Astrocyte of the spinal cord (primary cell): ENCODE data around the gene SMYD5.
"Not testable (repeated sequence)": the region's sequence is repeated elsewhere in the genome, so short reads cannot be mapped to it uniquely, and the experiment has no call there.

Source experiments
- DNase-seq: peaks from one replicate; pipeline ENCODE4 v3.0.0; 2011; ENCODE audit warnings: low read depth, low spot score
- H3K4me3 ChIP-seq: 2 replicates; pipeline ENCODE4 v1.5.1; 2011; ENCODE audit warnings: low read depth, mild to moderate bottlenecking, low read length, moderate library complexity
- CTCF ChIP-seq: IDR thresholded peaks from 2 replicates; pipeline ENCODE4 v1.5.1; 2012; ENCODE audit warnings: low read depth, mild to moderate bottlenecking, low read length, inconsistent platforms
- in situ Hi-C: cut with HindIII; loops from 2 replicates; pipeline ENCODE4 v1.10.0; 2017; ENCODE audit warnings: low sequenced_read_pairs

Gene SMYD5

DNA sequence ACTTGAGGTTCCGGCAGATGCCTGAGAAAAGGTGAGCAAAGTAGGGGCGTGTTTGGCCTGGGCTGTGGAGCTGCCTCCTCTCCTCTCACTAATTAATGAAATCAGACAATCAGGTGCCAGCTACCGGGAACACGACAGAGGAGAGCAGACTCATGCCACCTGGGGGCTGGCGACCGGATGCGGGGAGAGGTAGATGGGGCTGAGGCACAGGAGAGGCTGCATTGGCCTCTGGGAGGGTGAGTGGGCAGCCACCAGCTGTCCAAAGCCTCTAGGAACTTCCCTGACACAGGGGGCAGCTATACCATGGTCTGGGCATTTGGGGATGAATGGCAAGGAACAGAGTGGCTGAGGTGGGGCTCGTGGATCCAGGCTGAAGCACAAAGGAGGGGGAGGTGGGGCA is 45.2 kb downstream of the SMYD5 start:
- no peak for DNase-seq
- H3K4me3 ChIP-seq = no peak overlapping the region
- in situ Hi-C loops = no loop called here
- TF ChIP-seq CTCF = no peak

DNA sequence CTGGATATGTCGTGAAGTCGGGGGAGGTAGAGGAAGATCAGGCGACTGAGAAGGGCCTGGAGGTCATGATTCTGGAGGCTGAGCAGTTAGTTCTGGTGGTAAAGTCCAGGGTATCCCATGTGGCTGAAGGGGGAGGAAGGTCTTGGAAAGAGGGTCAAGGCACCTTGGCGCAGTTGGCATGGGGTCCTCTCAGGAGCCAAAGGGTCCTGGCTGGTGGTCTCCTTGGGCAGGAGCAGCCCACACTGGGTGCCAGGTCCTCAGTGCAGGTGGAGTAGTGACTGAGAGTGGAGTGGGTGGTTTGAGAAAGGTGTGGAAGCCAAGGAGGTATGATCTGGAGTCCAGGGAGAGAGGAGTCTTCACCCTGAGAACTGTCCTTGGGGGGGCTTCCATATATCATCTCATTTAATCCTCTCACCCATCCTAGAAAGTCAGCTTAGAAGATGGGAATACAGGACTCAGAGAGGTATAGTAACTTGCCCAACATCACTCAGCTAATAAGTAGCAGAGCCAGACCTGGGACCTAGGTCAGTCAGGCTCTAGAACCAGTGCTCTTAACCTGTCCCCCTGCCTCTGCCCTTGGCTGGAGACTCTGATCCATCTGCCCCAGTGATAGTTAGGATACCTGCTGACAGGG is 45.8 kb downstream of the SMYD5 start:
- no peak for DNase-seq
- no peak overlapping the region for H3K4me3 ChIP-seq
- in situ Hi-C loops = no loop called here
- TF ChIP-seq CTCF = no peak

DNA sequence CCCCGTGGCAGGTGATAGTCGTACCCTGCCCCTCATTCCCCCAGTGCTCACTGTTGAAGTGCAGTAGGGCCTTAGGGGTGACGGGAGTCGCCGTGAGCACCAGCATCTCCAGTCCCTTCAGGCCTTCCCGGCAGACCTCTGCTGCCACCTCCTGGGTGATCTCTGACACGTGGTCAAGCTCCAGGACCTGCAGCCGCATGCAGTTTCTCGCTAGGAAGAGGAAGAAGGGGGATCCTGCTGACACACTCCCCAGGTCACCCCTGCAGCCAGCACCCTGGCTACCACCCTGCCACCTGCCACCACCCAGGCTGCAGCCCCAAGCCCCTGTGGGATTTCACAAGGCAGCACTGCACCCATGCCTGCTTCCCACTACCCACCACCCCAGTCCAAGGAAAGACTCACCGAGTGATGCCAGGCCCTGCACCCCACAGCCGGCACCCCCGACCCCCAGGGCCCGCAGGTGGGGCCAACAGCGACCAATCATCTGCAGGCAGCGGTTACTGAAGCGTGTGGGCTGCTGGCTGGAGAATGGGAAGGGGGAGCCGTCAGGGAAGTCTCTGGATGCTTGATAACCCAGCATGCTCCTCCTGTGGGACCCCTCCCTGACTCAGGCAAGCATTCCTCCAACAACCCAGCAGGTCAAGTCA is 46.4 kb downstream of the SMYD5 start:
- no peak overlapping the region for H3K4me3 ChIP-seq
- peak; percentile 54 for TF ChIP-seq CTCF
- DNase-seq = peak; percentile 33
- in situ Hi-C loops = no loop called here

DNA sequence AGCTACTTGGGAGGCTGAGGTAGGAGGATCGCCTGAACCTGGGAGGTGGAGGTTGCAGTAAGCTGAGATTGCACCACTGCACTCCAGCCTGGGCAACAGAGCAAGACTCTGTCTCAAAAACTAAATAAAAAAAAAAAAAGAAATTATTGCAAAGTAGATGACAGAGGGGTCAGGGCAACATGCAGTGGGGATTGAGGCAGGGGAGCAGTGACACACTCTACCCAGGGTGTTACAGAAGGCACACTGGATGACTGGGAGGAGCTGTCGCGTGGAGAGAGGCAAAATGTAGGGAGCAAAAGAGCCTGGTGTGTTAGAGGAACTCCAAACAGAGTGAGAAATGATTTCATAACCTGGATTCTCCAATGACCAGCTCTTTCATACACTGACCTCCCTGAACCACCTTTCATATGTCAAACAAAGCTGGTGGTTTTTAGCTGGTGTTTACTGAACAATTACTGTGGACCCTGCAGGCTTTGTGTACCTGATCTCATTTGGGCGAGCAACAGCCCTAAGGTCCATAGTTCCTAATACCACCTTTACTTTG is 48.1 kb downstream of the SMYD5 start:
- H3K4me3 ChIP-seq = no peak overlapping the region
- in situ Hi-C loops = no loop called here
- TF ChIP-seq CTCF = no peak
- no peak for DNase-seq

GRCh38 chr2:73262691-73263429 is 48.8 kb downstream of the SMYD5 start:
- DNase-seq, in situ Hi-C loops, H3K4me3 ChIP-seq: not testable (repeated sequence)

DNA sequence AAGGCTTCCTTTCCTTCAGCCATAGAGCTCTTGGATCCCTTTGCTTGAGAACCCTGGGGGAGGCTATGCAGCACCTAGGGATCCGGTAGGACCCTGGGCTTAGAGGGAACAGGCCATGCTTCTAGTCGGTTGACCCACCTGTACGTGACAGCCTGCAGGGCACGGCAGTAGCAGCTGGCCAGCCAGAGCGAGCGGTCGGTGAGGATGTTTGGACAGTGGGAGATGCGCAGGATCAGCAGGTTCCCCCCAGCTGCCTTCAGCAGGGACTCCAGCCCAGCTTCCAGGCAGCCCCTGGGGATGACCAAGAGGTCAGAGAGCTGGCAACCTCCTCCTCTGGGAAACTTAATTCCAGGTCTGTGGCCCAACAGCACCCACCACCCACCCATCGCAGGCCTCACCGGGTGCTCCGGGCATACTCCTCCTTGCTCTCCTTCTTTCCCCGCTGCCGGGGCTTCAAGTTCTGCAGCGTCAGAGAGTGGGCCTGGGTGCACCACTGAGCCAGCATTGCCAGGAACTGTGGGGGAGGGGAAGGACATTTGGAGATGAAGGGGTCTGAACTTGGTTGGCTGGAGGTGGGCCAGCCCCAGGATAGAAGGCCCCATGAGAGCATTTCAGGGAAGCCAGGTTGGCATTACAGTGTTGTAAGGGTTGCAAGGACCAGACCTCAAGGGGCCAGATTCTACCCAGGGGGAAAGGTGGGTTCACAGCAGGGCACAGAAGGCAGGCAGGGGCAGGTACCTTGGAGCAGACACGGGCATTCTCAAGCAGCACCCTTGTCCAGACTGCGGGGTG is 49.7 kb downstream of the SMYD5 start:
- no peak for TF ChIP-seq CTCF
- DNase-seq = no peak
- no peak overlapping the region for H3K4me3 ChIP-seq
- in situ Hi-C loops = no loop called here
